Measurements from ENCODE around the gene SRSF1.
"Not testable (repeated sequence)": the region's sequence is repeated elsewhere in the genome, so short reads cannot be mapped to it uniquely, and the experiment has no call there.

Gene SRSF1

GRCh38 chr17:57963149-57963511 lies 43.9 kb downstream of the SRSF1 start:
- no peak for DNase-seq

- DNase-seq: no peak
Observed at GRCh38 chr17:57962279-57963148, 44.5 kb downstream of the SRSF1 start.

- DNase-seq: no peak
Observed at GRCh38 chr17:57959929-57960328, 47.1 kb downstream of the SRSF1 start.

GRCh38 chr17:57958391-57958790 lies 48.7 kb downstream of the SRSF1 start:
- DNase-seq: not testable (repeated sequence)

GRCh38 chr17:57957886-57958285 lies 49.2 kb downstream of the SRSF1 start:
- DNase-seq: no peak

GRCh38 chr17:57957120-57957850 lies 49.8 kb downstream of the SRSF1 start:
- no peak for DNase-seq

- DNase-seq: no peak
Observed at GRCh38 chr17:57956291-57957119, 50.5 kb downstream of the SRSF1 start.

GRCh38 chr17:57955183-57955931 lies 51.7 kb downstream of the SRSF1 start, which contains the start of gene CUEDC1:
Gene CUEDC1 (minus strand): TSS chr17:57955412. CDS start chr17:57885564, 69,848 bp downstream.
- peak; percentile 19 for DNase-seq

GRCh38 chr17:57954397-57955182 lies 52.5 kb downstream of the SRSF1 start:
- peak; percentile 40 for DNase-seq

GRCh38 chr17:57953705-57954396 lies 53.2 kb downstream of the SRSF1 start:
- DNase-seq: no peak
